PC-3 (cell line): ENCODE data around the gene KIAA2012.

ENCODE experiments used
- EZH2 ChIP-seq: fragments of 300-600 bp; sonication (generic); IDR thresholded peaks from one replicate; pipeline ENCODE4 v1.6.1; 2017; ENCODE audit warnings: antibody characterized with exemption, mild to moderate bottlenecking, low read length; ENCODE audit not compliant: unreplicated experiment
- TF ChIP-seq, protein P1 (sequence below): fragments of 300-600 bp; sonication (generic); conservative IDR thresholded peaks from 2 replicates; pipeline ENCODE4 v1.5.1; 2017; ENCODE audit warnings: antibody characterized with exemption, low read depth, mild to moderate bottlenecking, low read length

DNA sequence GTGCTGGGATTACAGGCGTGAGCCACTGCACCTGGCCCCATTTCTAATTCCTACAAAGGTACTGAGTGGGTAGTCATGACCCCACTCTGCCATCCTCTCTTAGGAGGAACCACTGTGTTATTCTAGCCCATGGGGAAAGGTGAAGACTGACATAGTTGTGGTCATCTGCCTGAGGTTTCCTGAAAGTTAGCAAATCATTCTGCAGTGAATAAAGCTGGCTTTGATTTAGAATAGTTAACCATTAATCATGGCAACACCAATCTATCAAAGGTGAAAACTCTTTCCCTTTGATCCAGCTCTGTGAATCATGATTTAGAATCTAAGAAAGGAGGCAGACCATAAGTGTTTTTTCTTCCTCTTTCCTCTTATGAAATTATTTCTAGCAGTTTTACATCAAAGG is 114.5 kb downstream of the KIAA2012 start:
- TF ChIP-seq, protein P1, sequence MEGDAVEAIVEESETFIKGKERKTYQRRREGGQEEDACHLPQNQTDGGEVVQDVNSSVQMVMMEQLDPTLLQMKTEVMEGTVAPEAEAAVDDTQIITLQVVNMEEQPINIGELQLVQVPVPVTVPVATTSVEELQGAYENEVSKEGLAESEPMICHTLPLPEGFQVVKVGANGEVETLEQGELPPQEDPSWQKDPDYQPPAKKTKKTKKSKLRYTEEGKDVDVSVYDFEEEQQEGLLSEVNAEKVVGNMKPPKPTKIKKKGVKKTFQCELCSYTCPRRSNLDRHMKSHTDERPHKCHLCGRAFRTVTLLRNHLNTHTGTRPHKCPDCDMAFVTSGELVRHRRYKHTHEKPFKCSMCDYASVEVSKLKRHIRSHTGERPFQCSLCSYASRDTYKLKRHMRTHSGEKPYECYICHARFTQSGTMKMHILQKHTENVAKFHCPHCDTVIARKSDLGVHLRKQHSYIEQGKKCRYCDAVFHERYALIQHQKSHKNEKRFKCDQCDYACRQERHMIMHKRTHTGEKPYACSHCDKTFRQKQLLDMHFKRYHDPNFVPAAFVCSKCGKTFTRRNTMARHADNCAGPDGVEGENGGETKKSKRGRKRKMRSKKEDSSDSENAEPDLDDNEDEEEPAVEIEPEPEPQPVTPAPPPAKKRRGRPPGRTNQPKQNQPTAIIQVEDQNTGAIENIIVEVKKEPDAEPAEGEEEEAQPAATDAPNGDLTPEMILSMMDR: no peak
- TF ChIP-seq EZH2: no peak
